ENCODE results near the gene BOK.
"Not testable (repeated sequence)": the region's sequence is repeated elsewhere in the genome, so short reads cannot be mapped to it uniquely, and the experiment has no call there.

The BOK gene

DNA sequence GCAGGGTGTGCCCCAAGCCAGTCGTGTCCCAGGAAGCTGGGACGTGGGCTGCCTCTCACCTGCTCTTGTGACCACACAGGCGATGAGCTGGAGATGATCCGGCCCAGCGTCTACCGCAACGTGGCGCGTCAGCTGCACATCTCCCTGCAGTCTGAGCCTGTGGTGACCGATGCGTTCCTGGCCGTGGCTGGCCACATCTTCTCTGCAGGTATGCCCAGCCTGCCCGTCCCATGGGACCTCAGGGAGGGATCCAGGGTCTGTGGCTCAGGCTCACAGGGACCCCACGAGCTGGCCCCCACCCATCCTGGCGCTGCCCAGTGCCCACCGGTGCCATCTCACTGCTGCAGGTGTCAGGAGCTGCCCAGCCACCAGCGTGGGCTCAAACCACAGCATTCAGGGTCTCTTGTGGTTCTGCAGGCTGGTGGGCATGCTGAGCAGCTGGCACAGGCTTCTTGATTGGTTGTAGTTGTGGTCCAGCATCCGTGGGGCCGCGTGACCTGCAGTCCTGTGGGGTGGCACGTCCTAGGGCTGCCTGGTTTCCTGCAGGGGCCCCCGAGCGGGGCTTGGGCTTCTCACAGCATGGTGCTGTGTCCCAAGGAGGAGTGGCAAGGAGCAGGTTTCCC, 3.8 kb downstream of the BOK start:
- H3K4me1 ChIP-seq (ENCODE audit: insufficient read depth, low read length): no peaks in the 10 kb centered on the region
- H3K27ac ChIP-seq (ENCODE audit: low read length): no peak overlapping the region
- H3K36me3 ChIP-seq (ENCODE audit: insufficient read depth, low read depth, low read length): no peaks in the 10 kb centered on the region
- H3K4me3 ChIP-seq (ENCODE audit: low read length): no peak overlapping the region
- no peaks in the 10 kb centered on the region for H3K9me3 ChIP-seq (ENCODE audit: insufficient read depth, low read depth, low read length)
- peaks cover 10% of the 10 kb centered on the region for H3K27me3 ChIP-seq (ENCODE audit: insufficient read depth, low read length)
- no peak overlapping the region for H3K9ac ChIP-seq (ENCODE audit: low read depth, low read length)

DNA sequence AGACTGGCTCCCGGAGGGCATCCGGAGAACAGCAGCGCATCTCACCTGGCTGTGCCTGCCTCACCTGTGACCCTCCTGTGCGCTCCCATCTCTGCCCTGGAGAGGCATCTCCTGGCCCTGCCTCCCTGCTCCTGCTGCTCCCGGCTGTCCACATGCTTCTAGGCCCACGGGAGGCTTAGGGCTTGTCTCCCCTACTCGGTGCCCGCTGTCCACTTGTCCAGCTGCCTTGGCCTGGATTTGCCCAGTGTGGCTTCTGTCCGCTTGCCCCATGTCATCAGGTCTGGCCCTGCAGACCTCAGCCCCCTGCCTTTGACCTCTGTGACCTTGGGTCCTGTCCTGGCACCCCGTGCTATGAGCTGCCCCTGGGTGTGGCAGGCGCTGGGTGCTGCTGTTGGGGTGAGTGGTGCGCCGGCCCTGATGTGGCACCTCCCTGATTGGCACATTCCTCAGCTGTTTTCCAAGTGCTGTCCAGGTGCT, 4.5 kb downstream of the BOK start:
- Histone ChIP-seq H3K27me3 (ENCODE audit: insufficient read depth, low read length) (peaks cover 3% of the 10 kb centered on the region), H3K9me3 (ENCODE audit: insufficient read depth, low read depth, low read length) (no peaks in the 10 kb centered on the region), H3K36me3 (ENCODE audit: insufficient read depth, low read depth, low read length) (no peaks in the 10 kb centered on the region), H3K27ac (ENCODE audit: low read length) (no peak overlapping the region), H3K4me3 (ENCODE audit: low read length) (no peak overlapping the region), H3K9ac (ENCODE audit: low read depth, low read length) (no peak overlapping the region), H3K4me1 (ENCODE audit: insufficient read depth, low read length) (no peaks in the 10 kb centered on the region)

DNA sequence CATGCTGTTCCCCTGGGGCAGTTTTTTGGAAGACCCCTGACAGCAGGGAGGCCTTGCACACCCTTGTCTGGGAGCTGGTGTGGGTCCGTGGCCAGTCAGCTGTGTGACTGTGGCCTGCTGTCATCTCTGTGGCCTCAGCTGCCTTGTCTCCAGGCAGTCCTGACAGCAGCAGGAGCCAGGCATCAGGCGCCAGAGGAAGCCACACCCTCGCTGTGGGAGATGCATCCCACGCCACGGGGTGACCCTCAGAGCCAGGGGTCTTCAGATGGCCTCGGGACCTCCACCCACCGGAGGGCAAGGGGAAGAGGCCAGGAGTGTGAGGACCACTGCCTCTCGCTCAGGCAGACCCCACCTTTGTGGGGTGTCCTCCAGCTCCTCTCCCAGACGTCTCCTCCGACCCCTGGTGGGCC, 5.0 kb downstream of the BOK start:
- Histone ChIP-seq H3K4me3 (ENCODE audit: low read length) (no peak overlapping the region), H3K4me1 (ENCODE audit: insufficient read depth, low read length) (no peaks in the 10 kb centered on the region), H3K27ac (ENCODE audit: low read length) (no peak overlapping the region), H3K36me3 (ENCODE audit: insufficient read depth, low read depth, low read length) (no peaks in the 10 kb centered on the region), H3K27me3 (ENCODE audit: insufficient read depth, low read length) (no peaks in the 10 kb centered on the region), H3K9ac (ENCODE audit: low read depth, low read length) (no peak overlapping the region), H3K9me3 (ENCODE audit: insufficient read depth, low read depth, low read length) (no peaks in the 10 kb centered on the region)

DNA sequence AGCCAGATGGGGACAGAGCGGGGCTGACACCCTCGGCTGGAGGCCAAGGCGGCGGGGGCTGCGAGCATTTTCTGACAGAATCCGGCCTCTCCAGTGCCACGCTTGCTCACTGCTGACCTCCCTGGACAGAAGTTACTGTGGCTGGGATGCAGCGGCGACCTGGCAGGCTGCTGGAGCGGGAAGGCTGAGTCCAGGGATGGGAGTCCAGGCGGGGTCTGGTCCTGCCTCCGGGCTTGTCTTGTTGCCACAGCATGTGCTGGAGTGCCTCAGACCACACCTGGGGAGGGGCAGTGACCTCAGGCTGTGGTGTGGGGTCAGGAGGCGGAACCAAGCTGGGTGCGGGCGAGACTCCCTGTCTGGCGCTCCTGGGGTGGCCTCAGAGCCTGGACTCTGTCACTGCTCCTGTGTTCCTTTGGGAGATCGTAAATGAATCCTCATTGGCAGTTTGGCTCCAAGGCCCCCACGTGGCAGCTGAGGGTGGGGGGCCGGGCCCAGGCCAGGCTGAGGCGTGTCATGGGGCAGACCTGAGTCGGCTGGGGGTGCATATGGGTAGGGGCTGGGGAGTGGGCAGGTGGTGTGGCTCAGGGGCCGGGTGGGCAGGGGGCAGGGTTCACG, 5.5 kb downstream of the BOK start:
- Histone ChIP-seq H3K9ac (ENCODE audit: low read depth, low read length) (no peak overlapping the region), H3K4me1 (ENCODE audit: insufficient read depth, low read length) (no peaks in the 10 kb centered on the region), H3K27ac (ENCODE audit: low read length) (no peak overlapping the region)

DNA sequence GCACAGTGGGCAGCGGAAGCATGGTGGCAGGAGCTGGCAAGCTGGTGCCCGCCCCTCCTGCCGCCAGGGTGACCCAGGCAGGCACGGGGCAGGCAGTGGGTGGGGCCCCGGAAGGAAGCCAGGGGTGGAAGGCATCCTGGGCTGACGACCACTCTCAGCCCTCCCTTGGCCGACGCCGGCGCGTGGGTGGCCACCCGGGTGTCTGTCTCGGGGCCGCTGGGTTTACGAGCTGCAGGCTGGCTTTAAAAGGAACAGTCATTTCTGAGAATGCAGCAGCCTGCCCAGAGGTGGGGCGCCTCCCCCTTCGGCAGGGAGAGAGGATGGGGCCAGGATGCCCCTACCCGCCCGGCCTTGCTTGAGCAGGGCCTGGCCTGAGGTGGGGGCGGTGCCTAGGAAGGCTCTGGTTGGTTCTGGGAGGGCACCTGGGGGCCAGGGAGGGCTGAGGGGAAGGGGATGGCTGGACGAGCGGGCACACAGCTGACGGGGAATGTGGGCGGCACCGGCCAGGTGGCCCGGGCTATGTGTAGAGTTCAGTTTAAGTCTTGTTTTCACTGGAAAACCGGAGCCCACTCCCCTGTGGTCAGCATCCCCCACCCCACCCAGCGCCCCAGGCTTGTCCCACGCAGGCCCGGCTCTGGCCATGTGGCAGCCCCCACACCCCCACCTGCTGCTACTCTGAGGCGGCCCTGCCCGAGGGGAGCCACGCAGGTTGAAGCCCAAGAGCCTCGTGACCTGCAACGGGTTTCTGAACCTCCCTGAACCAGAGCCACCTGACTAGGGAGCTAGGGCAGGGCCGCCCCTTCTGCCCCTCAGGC, 6.3 kb downstream of the BOK start:
- H3K27me3 ChIP-seq (ENCODE audit: insufficient read depth, low read length): no peaks in the 10 kb centered on the region

More for the DNA sequence above, 5.5 kb downstream of the BOK start:
- Histone ChIP-seq H3K9me3 (ENCODE audit: insufficient read depth, low read depth, low read length) (no peaks in the 10 kb centered on the region), H3K27me3 (ENCODE audit: insufficient read depth, low read length) (no peaks in the 10 kb centered on the region), H3K36me3 (ENCODE audit: insufficient read depth, low read depth, low read length) (no peaks in the 10 kb centered on the region), H3K4me3 (ENCODE audit: low read length) (no peak overlapping the region)

DNA sequence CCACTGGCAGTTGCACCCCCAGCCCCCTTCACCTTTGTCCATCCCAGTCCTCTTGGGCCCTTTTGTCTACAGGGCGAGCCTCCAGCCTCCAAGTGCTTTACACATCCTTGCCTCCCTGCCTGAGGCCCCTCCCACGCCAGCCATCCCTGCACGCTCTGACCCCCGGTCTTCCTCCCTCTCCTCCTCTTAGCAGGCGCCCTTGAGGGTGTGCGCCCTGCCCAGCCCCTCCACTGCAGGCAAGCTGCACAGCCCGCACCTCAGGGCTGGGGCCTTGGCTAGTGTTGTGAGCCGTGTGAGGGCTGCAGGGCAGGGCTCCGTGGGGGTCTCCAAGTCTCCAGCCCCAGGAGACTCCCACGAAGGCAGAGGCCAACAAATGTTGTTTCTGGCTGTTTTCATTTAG, 6.9 kb downstream of the BOK start:
- Histone ChIP-seq H3K4me3 (ENCODE audit: low read length) (no peak overlapping the region), H3K36me3 (ENCODE audit: insufficient read depth, low read depth, low read length) (no peaks in the 10 kb centered on the region), H3K9ac (ENCODE audit: low read depth, low read length) (no peak overlapping the region), H3K9me3 (ENCODE audit: insufficient read depth, low read depth, low read length) (no peaks in the 10 kb centered on the region), H3K27ac (ENCODE audit: low read length) (no peak overlapping the region), H3K27me3 (ENCODE audit: insufficient read depth, low read length) (no peaks in the 10 kb centered on the region), H3K4me1 (ENCODE audit: insufficient read depth, low read length) (no peaks in the 10 kb centered on the region)

More for the DNA sequence above, 6.3 kb downstream of the BOK start:
- Histone ChIP-seq H3K36me3 (ENCODE audit: insufficient read depth, low read depth, low read length) (no peaks in the 10 kb centered on the region), H3K27ac (ENCODE audit: low read length) (no peak overlapping the region), H3K9ac (ENCODE audit: low read depth, low read length) (no peak overlapping the region), H3K4me3 (ENCODE audit: low read length) (no peak overlapping the region), H3K4me1 (ENCODE audit: insufficient read depth, low read length) (no peaks in the 10 kb centered on the region), H3K9me3 (ENCODE audit: insufficient read depth, low read depth, low read length) (no peaks in the 10 kb centered on the region)

DNA sequence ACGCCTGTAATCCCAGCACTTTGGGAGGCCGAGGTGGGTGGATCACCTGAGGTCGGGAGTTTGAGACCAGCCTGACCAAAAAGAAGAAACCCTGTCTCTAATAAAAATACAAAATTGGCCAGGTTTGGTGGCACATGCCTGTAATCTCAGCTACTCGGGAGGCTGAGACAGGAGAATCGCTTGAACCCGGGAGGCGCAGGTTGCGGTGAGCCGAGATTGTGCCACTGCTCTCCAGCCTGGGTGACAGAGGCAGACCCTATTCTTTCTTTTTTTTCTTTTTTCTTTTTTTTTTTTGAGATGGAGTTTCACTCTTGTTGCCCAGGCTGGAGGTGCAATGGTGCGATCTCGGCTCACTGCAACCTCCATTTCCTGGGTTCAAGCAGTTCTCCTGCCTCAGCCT, 7.5 kb downstream of the BOK start:
- not testable (repeated sequence) for H3K4me1 ChIP-seq (ENCODE audit: insufficient read depth, low read length); H3K4me3 ChIP-seq (ENCODE audit: low read length); H3K9ac ChIP-seq (ENCODE audit: low read depth, low read length); H3K9me3 ChIP-seq (ENCODE audit: insufficient read depth, low read depth, low read length); H3K27me3 ChIP-seq (ENCODE audit: insufficient read depth, low read length); H3K27ac ChIP-seq (ENCODE audit: low read length); H3K36me3 ChIP-seq (ENCODE audit: insufficient read depth, low read depth, low read length)

DNA sequence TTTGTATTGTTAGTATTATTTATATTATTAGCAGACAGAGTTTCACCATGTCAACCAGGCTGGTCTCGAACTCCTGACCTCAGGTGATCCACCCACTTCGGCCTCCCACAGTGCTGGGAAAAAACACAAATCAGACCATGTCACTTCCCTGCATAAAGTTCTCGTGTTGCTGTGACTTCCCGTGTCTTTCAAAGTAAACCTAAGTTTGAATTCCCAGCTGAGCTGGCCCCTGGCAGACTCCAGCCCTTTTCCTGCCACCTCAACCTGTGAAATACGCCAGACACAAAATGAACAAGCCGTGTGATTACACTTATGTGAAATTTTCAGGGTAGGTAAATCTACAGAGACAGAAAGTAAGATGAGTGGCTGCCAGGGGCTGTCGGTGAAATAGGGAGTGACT, 7.9 kb downstream of the BOK start:
- Histone ChIP-seq H3K27ac (ENCODE audit: low read length) (no peak overlapping the region), H3K36me3 (ENCODE audit: insufficient read depth, low read depth, low read length) (no peaks in the 10 kb centered on the region), H3K4me3 (ENCODE audit: low read length) (no peak overlapping the region), H3K27me3 (ENCODE audit: insufficient read depth, low read length) (no peaks in the 10 kb centered on the region), H3K4me1 (ENCODE audit: insufficient read depth, low read length) (no peaks in the 10 kb centered on the region), H3K9ac (ENCODE audit: low read depth, low read length) (no peak overlapping the region), H3K9me3 (ENCODE audit: insufficient read depth, low read depth, low read length) (no peaks in the 10 kb centered on the region)

DNA sequence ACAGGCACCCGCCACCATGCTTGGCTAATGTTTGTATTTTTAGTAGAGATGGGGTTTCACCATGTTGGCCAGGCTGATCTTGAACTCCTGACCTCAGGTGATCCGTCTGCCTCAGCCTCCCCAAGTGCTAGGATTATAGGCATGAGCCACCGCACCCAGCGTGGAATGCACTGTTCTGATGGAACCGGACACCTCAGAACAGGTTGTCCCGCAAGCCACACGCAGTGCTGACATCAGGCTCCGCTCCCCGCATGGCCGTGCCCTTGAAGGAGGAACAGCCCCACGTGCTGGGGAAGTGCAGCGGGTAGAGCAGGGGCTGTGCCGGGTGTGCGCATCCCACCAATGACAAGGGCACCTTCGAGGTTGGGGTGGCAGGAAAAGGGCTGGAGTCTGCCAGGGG, 8.7 kb downstream of the BOK start:
- H3K4me3 ChIP-seq (ENCODE audit: low read length); H3K27ac ChIP-seq (ENCODE audit: low read length); H3K4me1 ChIP-seq (ENCODE audit: insufficient read depth, low read length): not testable (repeated sequence)

DNA sequence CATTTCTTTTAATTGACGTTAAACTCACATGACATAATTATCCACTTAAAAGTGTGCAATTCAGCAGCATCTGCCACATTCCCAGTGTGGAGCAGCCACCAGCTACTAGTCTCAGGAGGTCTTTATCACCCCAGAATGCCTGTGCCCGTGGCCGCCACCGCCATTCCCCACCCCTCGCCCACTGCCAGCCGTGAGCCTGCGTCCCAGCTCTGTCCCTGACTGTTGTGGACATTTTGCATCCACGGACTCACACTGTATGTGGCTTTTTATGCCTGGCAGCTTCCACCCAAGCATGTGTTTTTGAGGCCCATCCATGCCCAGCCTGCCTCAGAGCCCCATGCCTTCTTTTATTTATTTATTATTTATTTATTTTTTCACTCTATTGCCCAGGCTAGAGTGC, 9.2 kb downstream of the BOK start:
- Histone ChIP-seq H3K4me3 (ENCODE audit: low read length) (no peak overlapping the region), H3K36me3 (ENCODE audit: insufficient read depth, low read depth, low read length) (no peaks in the 10 kb centered on the region), H3K27ac (ENCODE audit: low read length) (no peak overlapping the region), H3K4me1 (ENCODE audit: insufficient read depth, low read length) (no peaks in the 10 kb centered on the region), H3K9ac (ENCODE audit: low read depth, low read length) (no peak overlapping the region), H3K9me3 (ENCODE audit: insufficient read depth, low read depth, low read length) (no peaks in the 10 kb centered on the region), H3K27me3 (ENCODE audit: insufficient read depth, low read length) (no peaks in the 10 kb centered on the region)

More for the DNA sequence above, 8.7 kb downstream of the BOK start:
- H3K27me3 ChIP-seq (ENCODE audit: insufficient read depth, low read length); H3K36me3 ChIP-seq (ENCODE audit: insufficient read depth, low read depth, low read length); H3K9ac ChIP-seq (ENCODE audit: low read depth, low read length); H3K9me3 ChIP-seq (ENCODE audit: insufficient read depth, low read depth, low read length): not testable (repeated sequence)

DNA sequence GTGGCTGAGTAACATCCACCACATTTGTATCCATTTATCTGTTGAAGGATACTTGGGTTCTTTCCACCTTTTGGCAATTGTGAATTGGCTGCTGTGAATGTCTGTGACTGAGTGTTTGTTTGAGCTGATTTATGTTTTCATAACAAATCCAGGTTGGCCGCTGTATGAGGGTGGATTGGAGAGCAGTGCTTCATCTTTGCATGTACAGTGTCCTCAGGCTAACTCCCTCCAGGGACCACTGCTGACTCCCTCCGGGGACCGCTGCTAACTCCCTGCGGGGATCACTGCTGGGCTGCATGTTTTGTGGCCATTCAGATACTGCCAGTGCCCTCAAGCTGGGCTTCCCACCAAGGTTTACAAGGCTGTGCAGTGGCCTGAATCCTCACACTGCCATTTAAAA, 10.2 kb downstream of the BOK start:
- Histone ChIP-seq H3K4me3 (ENCODE audit: low read length) (no peak overlapping the region), H3K4me1 (ENCODE audit: insufficient read depth, low read length) (no peaks in the 10 kb centered on the region), H3K9me3 (ENCODE audit: insufficient read depth, low read depth, low read length) (no peaks in the 10 kb centered on the region), H3K36me3 (ENCODE audit: insufficient read depth, low read depth, low read length) (no peaks in the 10 kb centered on the region), H3K27me3 (ENCODE audit: insufficient read depth, low read length) (no peaks in the 10 kb centered on the region), H3K27ac (ENCODE audit: low read length) (no peak overlapping the region), H3K9ac (ENCODE audit: low read depth, low read length) (no peak overlapping the region)

DNA sequence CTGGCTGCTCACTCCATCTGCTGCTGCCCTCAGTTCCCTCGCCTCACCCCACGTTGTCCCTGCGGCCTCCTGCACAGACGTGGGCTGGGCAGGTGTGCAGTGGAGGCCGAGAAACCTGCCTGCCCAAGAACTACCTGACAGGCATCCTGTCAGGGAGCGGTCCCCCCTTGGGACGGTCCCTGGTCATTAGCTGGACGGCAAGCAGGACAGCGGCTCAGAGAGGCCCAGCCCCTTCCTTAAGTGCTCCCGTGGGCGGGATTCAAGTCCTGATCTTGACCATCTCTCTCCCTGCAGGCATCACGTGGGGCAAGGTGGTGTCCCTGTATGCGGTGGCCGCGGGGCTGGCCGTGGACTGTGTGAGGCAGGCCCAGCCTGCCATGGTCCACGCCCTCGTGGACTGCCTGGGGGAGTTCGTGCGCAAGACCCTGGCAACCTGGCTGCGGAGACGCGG, 11.3 kb downstream of the BOK start:
- Histone ChIP-seq H3K4me3 (ENCODE audit: low read length) (no peak overlapping the region), H3K4me1 (ENCODE audit: insufficient read depth, low read length) (no peaks in the 10 kb centered on the region), H3K27me3 (ENCODE audit: insufficient read depth, low read length) (no peaks in the 10 kb centered on the region), H3K9ac (ENCODE audit: low read depth, low read length) (no peak overlapping the region), H3K9me3 (ENCODE audit: insufficient read depth, low read depth, low read length) (no peaks in the 10 kb centered on the region), H3K27ac (ENCODE audit: low read length) (no peak overlapping the region), H3K36me3 (ENCODE audit: insufficient read depth, low read depth, low read length) (no peaks in the 10 kb centered on the region)
